GM18507 (cell line): ENCODE measurements around the gene CNIH4.
"Not testable (repeated sequence)": the region's sequence is repeated elsewhere in the genome, so short reads cannot be mapped to it uniquely, and the experiment has no call there.

Experiments
- DNase-seq: peaks from one replicate; pipeline ENCODE4 v3.0.0; 2011; ENCODE audit warnings: low read depth; ENCODE audit not compliant: insufficient read length; ENCODE audit errors: extremely low spot score
- FAIRE-seq: peaks from 2 replicates; lab custom pipeline; 2011; peaks lifted over from hg19 to GRCh38; lab: Jason Lieb, UNC

CNIH4 gene

GRCh38 chr1:224387302-224387912, 30.7 kb downstream of the CNIH4 start:
- no peak for FAIRE-seq

GRCh38 chr1:224387943-224388342, 31.3 kb downstream of the CNIH4 start:
- DNase-seq (no peak), FAIRE-seq (no peak)

More at GRCh38 chr1:224387302-224387912, 30.7 kb downstream of the CNIH4 start:
- DNase-seq, result no peak

- no peak for FAIRE-seq
- DNase-seq, result no peak
These were observed 33.8 kb downstream of the CNIH4 start for GRCh38 chr1:224390517-224390916.

GRCh38 chr1:224392411-224393249, 36.0 kb downstream of the CNIH4 start:
- no peak for DNase-seq
- no peak for FAIRE-seq

- FAIRE-seq (no peak), DNase-seq (no peak)
These were observed 36.6 kb downstream of the CNIH4 start for GRCh38 chr1:224393294-224393693.

- no peak for FAIRE-seq
- DNase-seq, result no peak
These were observed 43.2 kb downstream of the CNIH4 start for GRCh38 chr1:224399887-224400286.

- DNase-seq (no peak), FAIRE-seq (no peak)
These were observed 45.9 kb downstream of the CNIH4 start for GRCh38 chr1:224402472-224403036.

GRCh38 chr1:224404916-224405603, 48.4 kb downstream of the CNIH4 start:
- DNase-seq (no peak), FAIRE-seq (no peak)

- FAIRE-seq (no peak), DNase-seq (no peak)
These were observed 48.9 kb downstream of the CNIH4 start for GRCh38 chr1:224405604-224405970.

- DNase-seq, result no peak
- no peak for FAIRE-seq
These were observed 49.5 kb downstream of the CNIH4 start for GRCh38 chr1:224406216-224406615.

- FAIRE-seq (no peak), DNase-seq (no peak)
These were observed 51.1 kb downstream of the CNIH4 start for GRCh38 chr1:224407571-224408293.

GRCh38 chr1:224408294-224408590, 51.6 kb downstream of the CNIH4 start:
- FAIRE-seq, result no peak
- no peak for DNase-seq

- no peak for DNase-seq
- no peak for FAIRE-seq
These were observed 55.1 kb downstream of the CNIH4 start for GRCh38 chr1:224411766-224412165.

- FAIRE-seq, result no peak
These were observed 63.4 kb downstream of the CNIH4 start for GRCh38 chr1:224420106-224420505.

GRCh38 chr1:224425279-224425884, 68.7 kb downstream of the CNIH4 start:
- no peak for FAIRE-seq
- DNase-seq, result no peak

More at GRCh38 chr1:224420106-224420505, 63.4 kb downstream of the CNIH4 start:
- DNase-seq, result no peak

- not testable (repeated sequence) for DNase-seq, FAIRE-seq
These were observed 70.2 kb downstream of the CNIH4 start for GRCh38 chr1:224426869-224427268.

- DNase-seq, result no peak
- FAIRE-seq, result peak; percentile 47
These were observed 70.7 kb downstream of the CNIH4 start for GRCh38 chr1:224427346-224427745.

- DNase-seq, FAIRE-seq: not testable (repeated sequence)
These were observed 72.0 kb downstream of the CNIH4 start for GRCh38 chr1:224428713-224429112.
